Caco-2 (cell line): ENCODE measurements around the gene DMAP1. TPM values are rescaled to one million over a fixed set of nuclear protein-coding genes. Genes with fewer than 3 reads are reported as not detected.

ENCODE experiments used
- BruUV-seq: library from RNA; stranded (reverse); fragments of 400-500 nt; replicated peaks from 2 replicates; lab custom pipeline; 2021; lab: Mats Ljungman, UMichigan
- CTCF ChIA-PET: fragments of 300-600 bp; sonication (Branson Sonifier 250); formaldehyde crosslinking; loops from one replicate; lab custom pipeline; 2022; ENCODE audit warnings: antibody characterized with exemption; lab: Charles Lee
- POLR2A ChIA-PET: fragments of 300-600 bp; sonication (Branson Sonifier 250); formaldehyde crosslinking; loops from one replicate; lab custom pipeline; 2022; ENCODE audit warnings: antibody characterized with exemption; lab: Charles Lee
- DNase-seq, 2 experiments: peaks; one replicate each; pipeline versions ENCODE4 v3.0.0 to v3.0.0-alpha.2; 2020 to 2022
- H3K27me3 ChIP-seq: replicated peaks from 2 replicates; pipeline ENCODE4 v1.6.0; 2011; ENCODE audit warnings: low read length; ENCODE audit not compliant: control insufficient read depth, insufficient read depth
- H3K36me3 ChIP-seq: 2 replicates; pipeline ENCODE4 v1.5.1; 2011; ENCODE audit warnings: low read length; ENCODE audit not compliant: control insufficient read depth, insufficient read depth
- H3K4me1 ChIP-seq: fragments of 250-450 bp; sonication (Bioruptor Pico); 2 replicates; pipeline ENCODE4 v1.5.1; 2020; ENCODE audit warnings: mild to moderate bottlenecking
- H3K4me3 ChIP-seq: 2 replicates; pipeline ENCODE4 v1.5.1; 2011; ENCODE audit warnings: low read depth, mild to moderate bottlenecking, control low read depth, low read length
- H3K9me3 ChIP-seq: fragments of 250-450 bp; sonication (Bioruptor Pico); 2 replicates; pipeline ENCODE4 v1.5.1; 2020; ENCODE audit warnings: mild to moderate bottlenecking, moderate library complexity
- H3K27ac Mint-ChIP-seq: one replicate; pipeline ENCODE4 v1.8.0; 2022; ENCODE audit warnings: mixed read lengths; ENCODE audit not compliant: unreplicated experiment
- H3K27me3 Mint-ChIP-seq: one replicate; pipeline ENCODE4 v1.8.0; 2022; ENCODE audit warnings: mixed read lengths; ENCODE audit not compliant: insufficient read depth, unreplicated experiment
- H3K36me3 Mint-ChIP-seq: one replicate; pipeline ENCODE4 v1.8.0; 2022; ENCODE audit warnings: mild to moderate bottlenecking, mixed read lengths; ENCODE audit not compliant: insufficient read depth, unreplicated experiment
- H3K4me1 Mint-ChIP-seq: one replicate; pipeline ENCODE4 v1.8.0; 2022; ENCODE audit warnings: low read depth, mixed read lengths; ENCODE audit not compliant: unreplicated experiment
- H3K4me3 Mint-ChIP-seq: one replicate; pipeline ENCODE4 v1.8.0; 2022; ENCODE audit warnings: mild to moderate bottlenecking, moderate library complexity, mixed read lengths; ENCODE audit not compliant: unreplicated experiment
- H3K9me3 Mint-ChIP-seq: one replicate; pipeline ENCODE4 v1.8.0; 2022; ENCODE audit warnings: mixed read lengths; ENCODE audit not compliant: unreplicated experiment
- CTCF ChIP-seq, 2 experiments: fragments of 200-600 bp in 1 of 2; IDR thresholded peaks; 1 replicate in 1 of 2; 2 replicates in 1 of 2; pipeline versions ENCODE4 v1.5.1 to v1.8.0; 2011 to 2022; ENCODE audit warnings: antibody characterized with exemption in 1 of 2, control low read depth in 1 of 2, inconsistent platforms in 1 of 2, low read depth in 1 of 2, low read length in 1 of 2, mild to moderate bottlenecking in 1 of 2, moderate library complexity in 1 of 2; ENCODE audit not compliant: insufficient read depth in 1 of 2, severe bottlenecking in 1 of 2, unreplicated experiment in 1 of 2
- intact Hi-C: fragments of 100-400 bp; cut with micrococcal nuclease; formaldehyde crosslinking; loops from one replicate; pipeline ENCODE4 v1.10.0; 2022; ENCODE audit not compliant: unreplicated experiment
- total RNA-seq: library from RNA; stranded (reverse); gene quantifications from 2 replicates; pipeline ENCODE4 v1.2.3, GENCODE V29; 2022

DMAP1 gene
- total RNA-seq, 1 experiment from 2014 or later = 40.4 TPM

GRCh38 chr1:44222397-44223186 lies 9.3 kb downstream of the DMAP1 start:
- H3K4me1 Mint-ChIP-seq = no peaks in the 10 kb centered on the region
- Histone ChIP-seq H3K9me3 (no peaks in the 10 kb centered on the region), H3K36me3 (0 out of 2 replicates have a peak, but pooled peaks cover 2% of the 10 kb centered on the region), H3K27me3 (no peaks in the 10 kb centered on the region), H3K4me3 (no peak overlapping the region), H3K4me1 (peaks cover 6% of the 10 kb centered on the region)
- POLR2A ChIA-PET = no interaction called here
- H3K4me3 Mint-ChIP-seq = no peak overlapping the region
- TF ChIP-seq CTCF (IDR thresholded peaks at IDR 0.05; ENCODE audit: insufficient read depth in 1 of 2, low read depth in 1 of 2, low read length in 1 of 2, severe bottlenecking in 1 of 2, unreplicated experiment in 1 of 2) = no peak
- no peak overlapping the region for H3K27ac Mint-ChIP-seq
- no TSS peak for BruUV-seq
- intact Hi-C loops = no loop called here
- no peaks in the 10 kb centered on the region for H3K9me3 Mint-ChIP-seq
- no peak for DNase-seq
- no peaks in the 10 kb centered on the region for H3K27me3 Mint-ChIP-seq
- CTCF ChIA-PET = interaction anchor here (1.0 kb wide), 1 partner anchor 14 kb away, joined by 3 read pairs; no protein-coding TSS in a partner anchor
- no peaks in the 10 kb centered on the region for H3K36me3 Mint-ChIP-seq

- Mint-ChIP-seq H3K27ac (no peak overlapping the region), H3K36me3 (no peaks in the 10 kb centered on the region), H3K4me1 (no peaks in the 10 kb centered on the region), H3K4me3 (no peak overlapping the region), H3K27me3 (no peaks in the 10 kb centered on the region), H3K9me3 (no peaks in the 10 kb centered on the region)
- POLR2A ChIA-PET = no interaction called here
- Histone ChIP-seq H3K27me3 (no peaks in the 10 kb centered on the region), H3K9me3 (no peaks in the 10 kb centered on the region), H3K4me1 (peaks cover 2% of the 10 kb centered on the region), H3K4me3 (no peak overlapping the region), H3K36me3 (0 out of 2 replicates have a peak, but pooled peaks cover 2% of the 10 kb centered on the region)
- CTCF ChIA-PET = no interaction called here
- intact Hi-C loops = no loop called here
- BruUV-seq = no TSS peak
- no peak for DNase-seq
- TF ChIP-seq CTCF (IDR thresholded peaks at IDR 0.05; ENCODE audit: insufficient read depth in 1 of 2, low read depth in 1 of 2, low read length in 1 of 2, severe bottlenecking in 1 of 2, unreplicated experiment in 1 of 2) = no peak
Observed at GRCh38 chr1:44223187-44223610, 9.9 kb downstream of the DMAP1 start.

GRCh38 chr1:44225761-44226160 lies 12.5 kb downstream of the DMAP1 start:
- POLR2A ChIA-PET = no interaction called here
- H3K4me3 Mint-ChIP-seq = no peak overlapping the region
- H3K9me3 Mint-ChIP-seq = no peaks in the 10 kb centered on the region
- no peak overlapping the region for H3K27ac Mint-ChIP-seq
- no peaks in the 10 kb centered on the region for H3K27me3 Mint-ChIP-seq
- intact Hi-C loops = no loop called here
- no peaks in the 10 kb centered on the region for H3K36me3 Mint-ChIP-seq
- CTCF ChIA-PET = no interaction called here
- no peak for TF ChIP-seq CTCF (IDR thresholded peaks at IDR 0.05; ENCODE audit: insufficient read depth in 1 of 2, low read depth in 1 of 2, low read length in 1 of 2, severe bottlenecking in 1 of 2, unreplicated experiment in 1 of 2)
- Histone ChIP-seq H3K9me3 (no peaks in the 10 kb centered on the region), H3K4me3 (no peak overlapping the region), H3K4me1 (no peaks in the 10 kb centered on the region), H3K27me3 (no peaks in the 10 kb centered on the region), H3K36me3 (no peaks in the 10 kb centered on the region)
- no peaks in the 10 kb centered on the region for H3K4me1 Mint-ChIP-seq
- DNase-seq = no peak
- BruUV-seq = no TSS peak
